HG03457 (cell line): ENCODE data around the gene ARHGEF9.
"Not testable (repeated sequence)": the region's sequence is repeated elsewhere in the genome, so short reads cannot be mapped to it uniquely, and the experiment has no call there.

Experiments used
- ATAC-seq: cut with Tn5 transposase; IDR thresholded peaks from one replicate; pipeline ENCODE4 v1.9.1; 2021; ENCODE audit warnings: moderate number of reproducible peaks; ENCODE audit not compliant: unreplicated experiment

Gene ARHGEF9

GRCh38 chrX:63784902-63785707, at the start of gene ARHGEF9:
Gene ARHGEF9 (minus strand): TSS chrX:63785214. CDS start chrX:63785145, 69 bp downstream.
- no peak for ATAC-seq

DNA sequence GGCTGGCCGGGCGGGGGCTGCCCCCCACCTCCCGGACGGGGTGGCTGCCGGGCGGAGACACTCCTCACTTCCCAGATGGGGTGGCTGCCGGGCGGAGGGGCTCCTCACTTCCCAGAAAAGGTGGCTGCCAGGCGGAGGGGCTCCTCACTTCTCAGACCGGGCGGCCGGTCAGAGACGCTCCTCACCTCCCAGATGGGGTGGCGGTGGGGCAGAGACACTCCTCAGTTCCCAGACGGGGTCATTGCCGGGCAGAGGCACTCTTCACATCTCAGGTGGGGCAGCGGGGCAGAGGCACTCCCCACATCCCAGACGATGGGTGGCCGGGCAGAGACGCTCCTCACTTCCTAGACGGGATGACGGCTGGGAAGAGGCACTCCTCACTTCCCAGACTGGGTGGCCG, 40.4 kb upstream of the ARHGEF9 start:
- not testable (repeated sequence) for ATAC-seq

GRCh38 chrX:63818156-63818555, 33.1 kb upstream of the ARHGEF9 start:
- no peak for ATAC-seq

DNA sequence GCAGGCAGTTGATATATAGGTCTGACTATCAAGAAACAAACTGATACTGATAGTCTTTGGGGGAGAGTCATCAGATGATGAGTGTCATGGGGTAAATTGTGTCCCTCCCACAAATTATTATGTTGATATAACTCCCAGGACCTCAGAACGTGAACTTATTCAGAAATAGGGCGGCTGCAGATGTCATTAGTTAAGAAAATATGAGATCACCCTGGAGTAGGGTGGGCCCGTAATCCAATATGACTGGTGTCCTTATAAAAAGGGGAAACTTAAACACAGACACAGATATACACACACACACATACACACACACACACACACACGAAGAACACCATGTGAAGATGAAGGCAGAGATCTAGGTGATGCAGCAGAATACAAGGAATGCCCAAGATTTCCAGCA, 32.7 kb upstream of the ARHGEF9 start:
- no peak for ATAC-seq

DNA sequence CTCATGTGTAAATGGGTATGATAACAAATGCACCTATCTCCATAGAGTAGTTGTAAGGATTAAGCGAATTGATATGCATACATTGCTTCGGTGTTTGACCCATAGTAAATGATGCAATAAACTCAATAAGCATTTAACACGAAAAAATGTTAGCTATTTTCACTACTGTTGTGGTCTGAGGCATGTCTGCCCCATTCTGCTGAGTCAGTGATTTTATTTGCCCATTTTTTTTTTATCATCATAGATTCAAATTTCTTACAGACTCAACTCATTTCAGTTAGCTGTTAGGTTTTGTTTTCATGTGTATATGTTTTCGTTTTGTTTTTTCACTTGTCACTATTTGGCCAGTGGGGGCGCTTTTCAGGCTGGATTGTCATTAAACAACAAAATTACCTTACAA, 27.8 kb upstream of the ARHGEF9 start:
- no peak for ATAC-seq

- no peak for ATAC-seq
Measured at GRCh38 chrX:63810746-63811145, 25.7 kb upstream of the ARHGEF9 start.

DNA sequence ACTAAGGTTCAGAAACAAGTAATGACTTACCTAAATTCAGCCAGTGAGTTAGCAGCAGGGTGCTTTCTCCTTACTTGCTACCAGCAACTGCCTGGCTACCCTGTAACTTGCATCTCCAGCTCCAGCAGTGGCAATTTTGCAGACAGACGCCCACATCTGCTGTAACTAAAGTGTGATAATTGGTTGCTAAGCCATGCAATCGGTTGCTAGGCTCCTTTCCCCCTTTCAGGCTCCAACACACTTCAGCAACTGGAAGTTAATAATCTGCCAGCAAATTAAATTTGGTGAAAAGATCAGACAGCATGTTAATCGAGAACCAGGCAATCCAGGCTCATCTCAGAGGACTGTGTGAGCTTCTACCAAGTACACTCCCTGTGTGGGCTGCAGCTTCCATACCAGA, 24.2 kb upstream of the ARHGEF9 start:
- ATAC-seq, result no peak

- ATAC-seq, result not testable (repeated sequence)
Measured at GRCh38 chrX:63795406-63795805, 10.4 kb upstream of the ARHGEF9 start.

DNA sequence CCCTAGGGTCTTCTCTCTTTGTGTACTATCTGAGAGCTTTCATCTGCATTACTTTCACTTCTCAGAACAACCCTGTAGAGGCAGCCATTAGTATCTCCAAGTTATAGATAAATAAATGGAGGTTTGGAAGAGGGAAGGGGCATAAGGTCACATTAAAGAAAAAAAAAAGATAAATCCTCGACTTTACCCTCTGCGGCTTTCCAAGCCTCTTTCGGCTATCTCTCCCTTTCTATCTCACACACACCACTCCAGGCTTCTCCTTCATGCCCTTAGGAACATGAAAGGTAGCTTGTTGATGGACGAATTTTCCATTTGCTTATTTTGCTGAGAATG, 660 bp upstream of the ARHGEF9 start:
- ATAC-seq, result no peak

GRCh38 chrX:63784346-63784901, 590 bp downstream of the ARHGEF9 start:
- ATAC-seq, result no peak

- no peak for ATAC-seq
Measured at GRCh38 chrX:63782515-63782914, 2.5 kb downstream of the ARHGEF9 start.

- ATAC-seq, result no peak
Measured at GRCh38 chrX:63768760-63769159, 16.3 kb downstream of the ARHGEF9 start.

- no peak for ATAC-seq
Measured at GRCh38 chrX:63765712-63766111, 19.3 kb downstream of the ARHGEF9 start.

DNA sequence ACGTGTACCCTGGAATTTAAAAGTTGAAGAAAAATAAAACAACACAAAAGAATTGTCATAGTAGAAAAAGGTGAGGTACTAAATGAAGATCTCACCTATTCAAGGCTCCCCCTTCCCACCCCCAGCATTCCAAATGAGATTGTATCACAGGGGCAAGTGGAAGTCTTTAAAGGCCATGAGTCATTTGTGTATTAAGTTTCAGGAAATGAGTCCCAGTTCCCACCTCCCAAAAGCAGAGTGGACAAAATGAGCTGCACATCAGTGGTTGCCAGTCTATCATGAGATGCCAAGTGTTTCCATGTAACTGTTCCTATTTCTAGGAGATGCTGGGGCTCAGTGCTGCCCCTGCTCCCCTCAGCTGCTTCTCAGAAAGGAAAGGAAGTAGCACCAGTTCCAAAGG, 20.1 kb downstream of the ARHGEF9 start:
- no peak for ATAC-seq

- peak; percentile 69 for ATAC-seq
Measured at GRCh38 chrX:63761639-63762038, 23.4 kb downstream of the ARHGEF9 start.

DNA sequence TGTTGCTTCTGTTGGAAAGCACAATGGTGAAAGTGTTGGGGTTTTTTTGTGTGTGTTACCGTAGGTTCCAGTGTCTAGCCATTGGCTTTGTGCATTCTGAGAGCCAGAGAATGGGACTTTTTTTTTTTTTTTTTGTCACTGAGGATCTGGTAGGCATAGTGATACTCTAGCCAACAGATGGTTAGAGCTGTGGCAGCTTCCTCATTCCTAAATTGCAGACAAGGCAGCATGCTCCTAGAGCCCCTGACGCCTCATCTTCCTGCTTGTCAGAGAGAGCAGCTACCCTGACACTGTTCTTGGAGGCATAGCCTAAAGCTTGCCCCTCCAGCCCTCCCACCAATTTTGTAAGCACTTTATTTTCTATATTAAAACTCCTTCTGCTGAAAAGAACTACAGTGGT, 27.0 kb downstream of the ARHGEF9 start:
- ATAC-seq, result no peak

- ATAC-seq, result no peak
Measured at GRCh38 chrX:63755892-63756291, 29.1 kb downstream of the ARHGEF9 start.

- peak; percentile 96 for ATAC-seq
Measured at GRCh38 chrX:63754860-63755579, 30.0 kb downstream of the ARHGEF9 start.

- ATAC-seq, result no peak
Measured at GRCh38 chrX:63754136-63754859, 30.7 kb downstream of the ARHGEF9 start.

DNA sequence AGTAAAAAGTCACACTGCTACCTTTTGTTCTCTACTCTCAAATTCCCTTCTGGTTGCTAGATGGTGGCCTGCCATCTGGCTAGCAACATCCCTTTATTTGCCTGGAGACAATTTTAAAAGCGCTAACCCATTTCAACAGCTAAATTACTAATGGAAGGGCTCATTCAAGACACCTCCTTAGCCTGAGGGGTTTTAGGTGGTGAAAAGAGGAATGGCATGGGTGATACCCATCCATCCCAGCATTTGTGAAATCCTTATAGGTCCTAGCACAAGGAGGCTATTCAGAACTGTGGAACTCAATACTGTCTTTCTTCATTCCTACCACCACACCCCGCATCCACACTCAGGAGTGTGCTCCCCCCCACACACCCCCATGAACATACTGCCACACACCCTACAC, 33.5 kb downstream of the ARHGEF9 start:
- no peak for ATAC-seq

DNA sequence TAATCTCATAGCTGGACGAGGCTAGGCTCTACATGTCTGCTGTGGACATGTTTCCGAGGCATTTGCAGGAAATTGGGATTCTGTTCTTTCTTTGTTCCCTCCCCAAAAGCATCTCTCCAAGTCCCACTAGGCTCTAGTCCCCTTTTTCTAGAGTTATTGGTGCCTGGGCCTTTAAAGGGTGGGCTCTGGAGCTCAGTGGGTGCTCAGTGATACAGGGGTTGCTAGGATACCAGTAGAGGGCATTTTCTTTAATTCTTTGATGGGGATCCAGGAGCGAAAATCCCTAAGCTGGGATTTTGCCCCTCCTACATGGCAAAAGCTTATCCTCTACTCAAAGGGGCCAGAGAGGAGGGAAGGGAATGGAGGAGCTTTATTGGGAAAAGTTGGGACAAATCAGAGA, 34.2 kb downstream of the ARHGEF9 start:
- no peak for ATAC-seq
